Left ventricle myocardium inferior (tissue), 1 donor: ENCODE measurements around the gene GET4. TPM values are rescaled to one million over a fixed set of nuclear protein-coding genes. Genes with fewer than 3 reads are reported as not detected.

Source experiments
- DNase-seq: peaks from one replicate; pipeline ENCODE4 v3.0.0-alpha.2; 2020
- H3K27ac ChIP-seq: fragments of 200-600 bp; replicated peaks from 2 replicates; pipeline ENCODE4 v1.8.0; 2021
- H3K27me3 ChIP-seq: fragments of 200-600 bp; 2 replicates; pipeline ENCODE4 v1.8.0; 2021; ENCODE audit warnings: low read depth
- H3K36me3 ChIP-seq: fragments of 200-600 bp; 2 replicates; pipeline ENCODE4 v1.8.0; 2021
- H3K4me1 ChIP-seq: fragments of 200-600 bp; 2 replicates; pipeline ENCODE4 v1.8.0; 2021
- H3K4me3 ChIP-seq: fragments of 200-600 bp; 2 replicates; pipeline ENCODE4 v1.8.0; 2021; ENCODE audit warnings: mild to moderate bottlenecking, moderate library complexity
- H3K9me3 ChIP-seq: fragments of 200-600 bp; replicated peaks from 2 replicates; pipeline ENCODE4 v1.8.0; 2021
- intact Hi-C: fragments of 100-400 bp; cut with micrococcal nuclease; formaldehyde crosslinking; loops from one replicate; pipeline ENCODE4 v1.11.0; 2022
- total RNA-seq: library from RNA; stranded (reverse); fragmentation: NEBNext Ultra II Directional; extraction: Animal tissue kit (Norgen Biotek cat#: 25700); gene quantifications from one replicate; pipeline ENCODE4 v1.2.1, GENCODE V29; 2021
- TF ChIP-seq, protein P1 (sequence below): fragments of 200-600 bp; IDR thresholded peaks from 2 replicates; pipeline ENCODE4 v1.8.0; 2021; ENCODE audit warnings: antibody characterized with exemption, mild to moderate bottlenecking, borderline replicate concordance
- donor health status: DM: no; HTN: yes; CAD: no; lungs with severe emphysema.

GET4 gene
- total RNA-seq, 1 donor from 2014 or later: 22.9 TPM

DNA sequence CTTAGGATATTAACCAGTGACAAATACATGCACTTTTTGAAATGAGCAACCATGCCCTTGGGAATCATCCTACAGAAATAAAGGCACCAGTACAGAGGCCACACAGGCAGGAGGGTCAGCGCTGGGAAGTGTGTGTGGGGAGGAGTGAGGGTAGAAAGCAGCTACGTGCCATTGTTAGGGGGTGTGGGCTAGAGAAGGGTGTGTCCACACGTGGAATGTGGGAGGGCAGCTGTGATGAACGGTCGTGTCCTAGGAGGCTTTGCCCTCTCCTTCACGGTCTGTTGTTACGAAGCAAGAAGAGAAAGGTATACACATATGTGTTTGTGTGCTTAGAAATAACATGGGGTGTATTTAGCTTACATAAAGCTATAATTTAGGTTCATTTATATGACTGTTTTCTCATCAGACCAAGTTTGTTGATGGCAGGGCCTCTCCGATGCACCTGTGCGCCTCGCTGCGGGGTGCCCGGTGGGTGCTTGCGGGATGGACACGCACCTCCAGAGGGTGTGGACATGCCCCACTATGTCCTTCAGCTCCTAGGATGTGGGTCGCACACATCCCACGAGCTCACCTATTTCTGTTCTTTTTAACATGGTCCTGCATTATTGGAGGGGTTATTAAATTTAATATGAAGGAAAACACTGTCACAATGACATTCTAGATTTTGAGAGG lies 16.9 kb upstream of the GET4 start:
- H3K27ac ChIP-seq: no peak overlapping the region

DNA sequence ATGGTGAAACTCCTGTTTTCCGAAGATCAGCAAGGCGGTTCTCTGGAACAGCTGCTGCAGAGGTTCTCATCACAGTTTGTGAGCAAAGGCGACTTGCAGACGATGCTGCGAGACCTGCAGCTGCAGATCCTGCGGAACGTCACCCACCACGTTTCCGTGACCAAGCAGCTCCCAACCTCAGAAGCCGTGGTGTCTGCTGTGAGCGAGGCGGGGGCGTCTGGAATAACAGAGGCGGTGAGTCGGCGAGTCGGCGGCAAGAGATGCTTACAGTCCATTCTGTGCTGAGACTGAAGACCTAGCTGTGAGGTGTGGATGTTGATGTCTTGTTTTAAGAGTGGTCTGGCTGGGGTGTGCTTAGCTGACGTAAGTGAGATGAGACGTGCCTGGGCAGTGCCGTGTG lies 16.2 kb upstream of the GET4 start:
- no peaks in the 10 kb centered on the region for H3K27me3 ChIP-seq
- H3K9me3 ChIP-seq: no peaks in the 10 kb centered on the region
- H3K4me1 ChIP-seq: no peaks in the 10 kb centered on the region
- intact Hi-C loops: no loop called here
- DNase-seq: no peak
- H3K36me3 ChIP-seq: peaks cover 100% of the 10 kb centered on the region
- no peak overlapping the region for H3K4me3 ChIP-seq
- H3K27ac ChIP-seq: no peak overlapping the region
- TF ChIP-seq, protein P1, sequence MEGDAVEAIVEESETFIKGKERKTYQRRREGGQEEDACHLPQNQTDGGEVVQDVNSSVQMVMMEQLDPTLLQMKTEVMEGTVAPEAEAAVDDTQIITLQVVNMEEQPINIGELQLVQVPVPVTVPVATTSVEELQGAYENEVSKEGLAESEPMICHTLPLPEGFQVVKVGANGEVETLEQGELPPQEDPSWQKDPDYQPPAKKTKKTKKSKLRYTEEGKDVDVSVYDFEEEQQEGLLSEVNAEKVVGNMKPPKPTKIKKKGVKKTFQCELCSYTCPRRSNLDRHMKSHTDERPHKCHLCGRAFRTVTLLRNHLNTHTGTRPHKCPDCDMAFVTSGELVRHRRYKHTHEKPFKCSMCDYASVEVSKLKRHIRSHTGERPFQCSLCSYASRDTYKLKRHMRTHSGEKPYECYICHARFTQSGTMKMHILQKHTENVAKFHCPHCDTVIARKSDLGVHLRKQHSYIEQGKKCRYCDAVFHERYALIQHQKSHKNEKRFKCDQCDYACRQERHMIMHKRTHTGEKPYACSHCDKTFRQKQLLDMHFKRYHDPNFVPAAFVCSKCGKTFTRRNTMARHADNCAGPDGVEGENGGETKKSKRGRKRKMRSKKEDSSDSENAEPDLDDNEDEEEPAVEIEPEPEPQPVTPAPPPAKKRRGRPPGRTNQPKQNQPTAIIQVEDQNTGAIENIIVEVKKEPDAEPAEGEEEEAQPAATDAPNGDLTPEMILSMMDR: no peak

More for the DNA sequence above, 16.9 kb upstream of the GET4 start:
- Histone ChIP-seq H3K36me3 (peaks cover 100% of the 10 kb centered on the region), H3K27me3 (no peaks in the 10 kb centered on the region), H3K9me3 (no peaks in the 10 kb centered on the region), H3K4me3 (no peak overlapping the region), H3K4me1 (no peaks in the 10 kb centered on the region)
- no peak for DNase-seq
- TF ChIP-seq, protein P1: no peak
- intact Hi-C loops: no loop called here

DNA sequence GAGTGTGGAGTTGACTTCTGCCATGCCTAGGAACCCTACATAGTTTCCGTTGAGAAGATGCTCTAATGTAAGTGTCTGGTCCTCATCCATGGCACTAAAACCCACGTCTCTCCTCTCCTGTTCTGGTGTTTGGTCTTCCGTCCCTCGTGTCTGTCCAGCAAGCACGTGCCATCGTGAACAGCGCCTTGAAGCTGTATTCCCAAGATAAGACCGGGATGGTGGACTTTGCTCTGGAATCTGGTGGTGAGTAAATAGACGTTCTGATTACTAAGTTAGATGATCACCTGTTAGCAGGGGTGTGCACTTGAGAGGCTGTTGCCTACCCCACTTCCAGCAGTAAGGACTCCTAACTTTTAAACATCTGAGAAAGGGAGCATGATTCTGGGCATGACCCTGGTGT lies 15.1 kb upstream of the GET4 start:
- DNase-seq: no peak
- Histone ChIP-seq H3K36me3 (peaks cover 100% of the 10 kb centered on the region), H3K9me3 (no peaks in the 10 kb centered on the region), H3K27me3 (no peaks in the 10 kb centered on the region), H3K27ac (no peak overlapping the region), H3K4me3 (no peak overlapping the region), H3K4me1 (no peaks in the 10 kb centered on the region)
- intact Hi-C loops: no loop called here
- TF ChIP-seq, protein P1: no peak

DNA sequence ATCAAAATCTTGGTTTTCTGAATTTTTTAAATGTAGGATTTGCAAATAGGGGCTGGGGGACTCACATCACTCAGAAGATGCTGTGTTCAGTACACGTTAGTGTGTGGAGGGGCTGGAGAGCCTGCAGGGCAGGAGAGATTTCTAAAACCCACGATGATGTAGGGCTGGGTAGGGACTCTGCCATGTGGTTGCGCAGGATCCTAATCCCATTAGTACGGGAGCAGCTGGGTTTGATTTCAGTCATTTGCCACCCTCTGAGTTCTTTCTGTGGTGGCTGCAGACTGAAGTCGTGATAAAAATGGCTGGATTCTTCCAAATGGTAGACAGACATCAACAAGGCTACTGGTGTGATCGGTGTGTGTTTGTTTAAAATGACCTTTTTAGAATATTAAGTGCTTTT lies 14.2 kb upstream of the GET4 start:
- TF ChIP-seq, protein P1: no peak
- intact Hi-C loops: no loop called here
- Histone ChIP-seq H3K4me1 (peaks cover 7% of the 10 kb centered on the region), H3K9me3 (no peaks in the 10 kb centered on the region), H3K4me3 (no peak overlapping the region), H3K36me3 (peaks cover 97% of the 10 kb centered on the region), H3K27me3 (no peaks in the 10 kb centered on the region), H3K27ac (no peak overlapping the region)
- no peak for DNase-seq

DNA sequence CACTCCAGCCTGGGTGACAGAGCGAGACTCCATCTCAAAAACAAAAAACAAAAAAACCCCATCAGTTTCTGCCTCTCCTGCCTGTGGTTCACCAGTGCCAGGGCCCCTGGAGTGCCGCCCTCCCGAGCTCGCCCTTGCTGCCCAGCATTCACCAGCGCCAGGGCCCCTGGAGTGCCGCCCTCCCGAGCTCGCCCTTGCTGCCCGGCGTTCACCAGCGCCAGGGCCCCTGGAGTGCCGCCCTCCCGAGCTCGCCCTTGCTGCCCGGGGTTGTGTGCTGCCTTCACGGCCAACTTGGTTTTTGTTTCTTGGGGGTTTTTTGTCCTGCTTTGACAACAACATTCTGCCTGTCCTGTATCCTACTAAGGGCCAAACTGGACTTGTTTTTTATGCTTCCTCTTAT lies 13.2 kb upstream of the GET4 start:
- no peak for DNase-seq
- H3K4me3 ChIP-seq: no peak overlapping the region
- H3K36me3 ChIP-seq: peaks cover 97% of the 10 kb centered on the region
- H3K9me3 ChIP-seq: no peaks in the 10 kb centered on the region
- intact Hi-C loops: no loop called here
- H3K4me1 ChIP-seq: peaks cover 16% of the 10 kb centered on the region
- no peaks in the 10 kb centered on the region for H3K27me3 ChIP-seq
- TF ChIP-seq, protein P1: no peak
- H3K27ac ChIP-seq: no peak overlapping the region
